K562 (cell line): ENCODE results near the gene PRDM1. TPM values are rescaled to one million over a fixed set of nuclear protein-coding genes. Genes with fewer than 3 reads are reported as not detected.

Experiments used
- ATAC-seq: fragments of 200-7000 bp; cut with Tn5 transposase; 3 replicates; pipeline ENCODE4 v1.9.1; 2020; ENCODE audit warnings: moderate library complexity
- BruUV-seq: library from RNA; stranded (reverse); fragments of 400-500 nt; replicated peaks from 2 replicates; lab custom pipeline; 2021; lab: Mats Ljungman, UMichigan
- CTCF ChIA-PET: fragments of 300-600 bp; formaldehyde crosslinking; extraction: SDS; loops from one replicate; lab custom pipeline; 2021; ENCODE audit warnings: low intra/inter-chr PET ratio; lab: Yijun Ruan, JAX
- POLR2A ChIA-PET: fragments of 300-600, 350-650 bp; sonication (Branson Sonifier 250); formaldehyde crosslinking; extraction: SDS; loops from one replicate; lab custom pipeline; 2021; ENCODE audit warnings: antibody characterized with exemption, inconsistent platforms; lab: Yijun Ruan, JAX
- DNase-seq, 4 experiments: peaks; one replicate each; pipeline versions ENCODE4 v3.0.0 to v3.0.0-alpha.2; 2011 to 2018; ENCODE audit warnings: low spot score in 3 of 4, mixed read lengths in 3 of 4; ENCODE audit errors: extremely low read depth in 1 of 4
- FAIRE-seq: peaks from 2 replicates; lab custom pipeline; 2011; peaks lifted over from hg19 to GRCh38; lab: Jason Lieb, UNC
- H2AFZ ChIP-seq: 2 replicates; pipeline ENCODE4 v1.6.0; 2011; ENCODE audit warnings: low read depth, low read length, control low read depth, inconsistent platforms
- H3K27ac ChIP-seq: fragments of 200-600 bp; 3 replicates; pipeline ENCODE4 v1.8.0; 2011; ENCODE audit warnings: low read depth, mild to moderate bottlenecking, control low read depth, inconsistent platforms, low read length, moderate library complexity, mixed read lengths; ENCODE audit errors: extremely low read depth
- H3K27me3 ChIP-seq, 2 experiments: fragments of 300-600 bp in 1 of 2; 2 replicates in 1 of 2; 3 replicates in 1 of 2; pipeline versions ENCODE4 v1.6.0 to v1.8.0; 2011; ENCODE audit warnings: inconsistent platforms in 2 of 2, low read length in 2 of 2, mild to moderate bottlenecking in 1 of 2, mixed read lengths in 1 of 2, moderate library complexity in 1 of 2; ENCODE audit not compliant: control insufficient read depth in 2 of 2, insufficient read depth in 2 of 2
- H3K36me3 ChIP-seq: fragments of 300-600 bp; 3 replicates; pipeline ENCODE4 v1.8.0; 2011; ENCODE audit warnings: mild to moderate bottlenecking, low read length, inconsistent platforms; ENCODE audit not compliant: control insufficient read depth, insufficient read depth
- H3K4me1 ChIP-seq, 2 experiments: fragments of 200-600 bp in 1 of 2; replicated peaks in 1 of 2; 2 replicates in 1 of 2; 3 replicates in 1 of 2; pipeline versions ENCODE4 v1.5.1 to v1.8.0; 2011; ENCODE audit warnings: inconsistent platforms in 2 of 2, low read length in 2 of 2, mild to moderate bottlenecking in 1 of 2, mixed read lengths in 1 of 2, moderate library complexity in 1 of 2; ENCODE audit not compliant: control insufficient read depth in 2 of 2, insufficient read depth in 2 of 2
- H3K4me2 ChIP-seq: 2 replicates; pipeline ENCODE4 v1.6.1; 2011; ENCODE audit warnings: low read length, control low read depth, inconsistent platforms, mixed read lengths; ENCODE audit not compliant: insufficient read depth
- H3K4me3 ChIP-seq: fragments of 200-600 bp; sonication (generic), shearing (Covaris generic); 2 replicates; pipeline ENCODE4 v1.5.1; 2016; ENCODE audit warnings: control low read depth, inconsistent platforms
- H3K79me2 ChIP-seq: fragments of 200-600 bp; 3 replicates; pipeline ENCODE4 v1.8.0; 2011; ENCODE audit warnings: low read length, inconsistent platforms; ENCODE audit not compliant: control insufficient read depth, insufficient read depth
- H3K9ac ChIP-seq, 2 experiments: 2 replicates each; pipeline versions ENCODE4 v1.6.0 to v1.6.1; 2011; ENCODE audit warnings: low read depth in 2 of 2, low read length in 2 of 2, control low read depth in 1 of 2, inconsistent platforms in 1 of 2, mild to moderate bottlenecking in 1 of 2, mixed read lengths in 1 of 2; ENCODE audit not compliant: insufficient read depth in 1 of 2
- H3K9me1 ChIP-seq: one replicate; pipeline ENCODE4 v1.6.0; 2011; ENCODE audit warnings: inconsistent platforms, mild to moderate bottlenecking, low read length, moderate library complexity; ENCODE audit not compliant: control insufficient read depth, insufficient read depth
- H3K9me3 ChIP-seq: replicated peaks from 2 replicates; pipeline ENCODE4 v1.5.1; 2011; ENCODE audit warnings: low read depth, low read length, inconsistent platforms; ENCODE audit not compliant: control insufficient read depth, insufficient read depth
- H4K20me1 ChIP-seq: replicated peaks from 2 replicates; pipeline ENCODE4 v1.6.1; 2011; ENCODE audit warnings: low read length, inconsistent platforms, mixed read lengths; ENCODE audit not compliant: control insufficient read depth, insufficient read depth
- ADNP ChIP-seq: fragments of 200-800 bp; sonication (Bioruptor generic); IDR thresholded peaks from 2 replicates; pipeline ENCODE4 v1.6.1; 2016; ENCODE audit warnings: missing genetic modification characterization, missing compliant biosample characterization
- CBX8 ChIP-seq: fragments of 200-600 bp; sonication (generic); IDR thresholded peaks from 2 replicates; pipeline ENCODE4 v1.6.1; 2012; ENCODE audit warnings: borderline replicate concordance, mixed run types, low read depth, mild to moderate bottlenecking, moderate library complexity, mixed read lengths, low read length, control low read depth, inconsistent platforms; ENCODE audit not compliant: poor library complexity, severe bottlenecking; ENCODE audit errors: extremely low read depth
- DIDO1 ChIP-seq: fragments of 450-650 bp; IDR thresholded peaks from 2 replicates; pipeline ENCODE4 v1.6.1; 2016; ENCODE audit warnings: low read depth, missing biosample characterization, missing genetic modification characterization
- HDGF ChIP-seq: fragments of 450-650 bp; IDR thresholded peaks from 2 replicates; pipeline ENCODE4 v1.6.1; 2016
- IRF2 ChIP-seq: sonication (generic); formaldehyde crosslinking; IDR thresholded peaks from 2 replicates; pipeline ENCODE4 v1.8.1; 2022; ENCODE audit warnings: mild to moderate bottlenecking, missing genetic modification reagents
- NFIC ChIP-seq: fragments of 450-650 bp; IDR thresholded peaks from 2 replicates; pipeline ENCODE4 v1.6.1; 2017; ENCODE audit warnings: mild to moderate bottlenecking, inconsistent platforms
- RFX1 ChIP-seq: fragments of 450-650 bp; IDR thresholded peaks from 2 replicates; pipeline ENCODE4 v1.6.1; 2016; ENCODE audit warnings: mild to moderate bottlenecking, moderate library complexity
- ZC3H4 ChIP-seq: sonication (generic); formaldehyde crosslinking; IDR thresholded peaks from 2 replicates; pipeline ENCODE4 v1.9.0; 2021; ENCODE audit warnings: missing genetic modification reagents, borderline replicate concordance
- ZNF766 ChIP-seq: fragments of 200-800 bp; sonication (Bioruptor generic); conservative IDR thresholded peaks from 2 replicates; pipeline ENCODE4 v1.6.1; 2016; ENCODE audit warnings: missing genetic modification characterization, missing compliant biosample characterization
- ZNF830 ChIP-seq: fragments of 250-450 bp; sonication (Bioruptor Pico); IDR thresholded peaks from 2 replicates; pipeline ENCODE4 v1.5.0; 2021; ENCODE audit warnings: mild to moderate bottlenecking
- WGBS: fragments of 100-300 bp; shearing (Covaris generic); methylation state at CpG from one replicate; pipeline ENCODE4 v1.1.6; 2016; ENCODE audit warnings: low coverage, mixed read lengths; ENCODE audit not compliant: insufficient coverage; ENCODE audit errors: missing lambda C conversion rate; 5-methylcytosine and 5-hydroxymethylcytosine counted together
- in situ Hi-C: fragments of 300-500 bp; cut with MboI; formaldehyde crosslinking; loops from 4 replicates; pipeline ENCODE4 v1.15.0; 2018; ENCODE audit warnings: inconsistent platforms, mixed read lengths
- intact Hi-C: fragments of 100-400 bp; cut with micrococcal nuclease; formaldehyde crosslinking; loops from 2 replicates; pipeline ENCODE4 v1.14.2; 2022
- polyA plus RNA-seq, 8 experiments: library from polyadenylated mRNA; depleted of rRNA in 4 of 8; stranded (reverse) in 5 of 8; unstranded in 3 of 8; fragments of >200 nt; fragmentation: Nextera tagmentation in 2 of 8; fragmentation: Illumina TruSeq in 1 of 8; extraction: Ambion mirVana in 2 of 8; extraction: Trizol in 1 of 8; gene quantifications; 2 replicates each; pipeline versions ENCODE4 v1.2.1 to v1.2.3, GENCODE V29; 2011 to 2014; ENCODE audit warnings: inconsistent platforms in 1 of 8, missing spikeins in 1 of 8
- total RNA-seq, 7 experiments: library from RNA; depleted of rRNA in 6 of 7; stranded (reverse); fragments of >200 nt in 6 of 7; fragmentation: Illumina TruSeq in 2 of 7; extraction: Trizol in 2 of 7; gene quantifications; 2 replicates each; pipeline versions ENCODE4 v1.2.1 to v1.2.3, GENCODE V29; 2011 to 2021; ENCODE audit warnings: low replicate concordance in 1 of 7

PRDM1 gene
- total and polyA plus RNA-seq, 9 of the 15 experiments (the other 6 are each of a cell fraction or from before 2014, with no cell fraction given) = 0.09 to 0.89 (median 0.27) TPM

GRCh38 chr6:106132153-106132698, 46.1 kb downstream of the PRDM1 start:
- Histone ChIP-seq H4K20me1 (no peaks in the 10 kb centered on the region), H3K9me1 (no peaks in the 10 kb centered on the region), H3K4me3 (no peak overlapping the region), H3K79me2 (no peaks in the 10 kb centered on the region), H3K27ac (no peak overlapping the region), H3K4me2 (no peak overlapping the region), H3K9ac (no peak overlapping the region), H3K27me3 (no peaks in the 10 kb centered on the region), H3K36me3 (no peaks in the 10 kb centered on the region), H3K4me1 (peaks cover 13 to 31% of the 10 kb centered on the region in 2 experiments), H2AFZ (peak overlapping the region; percentile 46), H3K9me3 (no peaks in the 10 kb centered on the region)
- WGBS = 31% methylated on average over 10 of the region's 10 CpGs
- POLR2A ChIA-PET = interaction anchor here (0.5 kb wide), 1 partner anchor 191 kb away, joined by 3 read pairs; no protein-coding TSS in a partner anchor
- in situ Hi-C loops (no loop called here), intact Hi-C loops (no loop called here)
- FAIRE-seq (no peak), ATAC-seq (no peak), DNase-seq (no peak)
- no TSS peak for BruUV-seq
- CTCF ChIA-PET = no interaction called here
- TF ChIP-seq RFX1 (peak; percentile 86), ZC3H4 (CRISPR knock-in tag) (no peak)

GRCh38 chr6:106133040-106133439, 46.9 kb downstream of the PRDM1 start:
- intact Hi-C loops (no loop called here), in situ Hi-C loops (no loop called here)
- Histone ChIP-seq H3K4me3 (no peak overlapping the region), H3K27ac (no peak overlapping the region), H3K4me1 (peaks cover 13 to 31% of the 10 kb centered on the region in 2 experiments), H3K4me2 (no peak overlapping the region), H3K79me2 (no peaks in the 10 kb centered on the region), H4K20me1 (no peaks in the 10 kb centered on the region), H2AFZ (no peak overlapping the region)
- ATAC-seq (no peak), DNase-seq (no peak), FAIRE-seq (no peak)
- CTCF ChIA-PET = interaction anchor here (0.6 kb wide), 1 partner anchor 162 kb away, joined by 3 read pairs; no protein-coding TSS in a partner anchor
- WGBS = 79% methylated on average over 6 of the region's 6 CpGs
- no TSS peak for BruUV-seq
- TF ChIP-seq DIDO1 (tag) = no peak
- no peak for TF ChIP-seq ZNF830 (CRISPR knock-in tag)
- peak; percentile 40; the same call in 1 of the 2 replicates for TF ChIP-seq NFIC
- no peak for TF ChIP-seq ADNP
- TF ChIP-seq HDGF = no peak
- TF ChIP-seq IRF2 (CRISPR knock-in tag) = no peak
- no peak for TF ChIP-seq CBX8
- no peak for TF ChIP-seq ZNF766
- TF ChIP-seq, all 486 proteins: peak for 1
- H3K9me3 ChIP-seq = no peaks in the 10 kb centered on the region
- no peak overlapping the region for H3K9ac ChIP-seq
- no peaks in the 10 kb centered on the region for H3K9me1 ChIP-seq
- no peaks in the 10 kb centered on the region for H3K27me3 ChIP-seq
- no peaks in the 10 kb centered on the region for H3K36me3 ChIP-seq
- POLR2A ChIA-PET = no interaction called here
